H1 (cell line): Measurements from ENCODE around the gene CRYBB3. TPM values are rescaled to one million over a fixed set of nuclear protein-coding genes. Genes with fewer than 3 reads are reported as not detected.

Experiments used
- CTCF ChIA-PET: fragments of 300-600 bp; sonication (Branson Sonifier 250); formaldehyde crosslinking; loops from one replicate; lab custom pipeline; 2021; ENCODE audit not compliant: partially characterized antibody; lab: Charles Lee
- POLR2A ChIA-PET: fragments of 300-600 bp; sonication (Branson Sonifier 250); formaldehyde crosslinking; loops from one replicate; lab custom pipeline; 2021; ENCODE audit warnings: inconsistent platforms; ENCODE audit not compliant: partially characterized antibody; lab: Charles Lee
- DNase-seq, 2 experiments: peaks; one replicate each; pipeline versions ENCODE4 v3.0.0 to v3.0.0-alpha.2; 2010 to 2022; ENCODE audit warnings: low spot score in 2 of 2, low read depth in 1 of 2, mixed read lengths in 1 of 2
- FAIRE-seq: peaks from 2 replicates; lab custom pipeline; 2011; peaks lifted over from hg19 to GRCh38; lab: Jason Lieb, UNC
- H2AFZ ChIP-seq: 2 replicates; pipeline ENCODE4 v1.8.1; 2012; ENCODE audit warnings: low read length, inconsistent platforms
- H2AK5ac ChIP-seq: 2 replicates; pipeline ENCODE4 v1.6.1; 2013; ENCODE audit warnings: low read depth, low read length
- H2BK120ac ChIP-seq: replicated peaks from 2 replicates; pipeline ENCODE3; 2013; ENCODE audit warnings: low read depth, low read length, inconsistent platforms
- H2BK12ac ChIP-seq: 2 replicates; pipeline ENCODE4 v1.6.1; 2013; ENCODE audit warnings: low read depth, low read length
- H2BK15ac ChIP-seq: 2 replicates; pipeline ENCODE4 v1.6.1; 2013; ENCODE audit warnings: low read length
- H2BK20ac ChIP-seq: 2 replicates; pipeline ENCODE4 v1.6.1; 2013; ENCODE audit warnings: low read length
- H2BK5ac ChIP-seq: 2 replicates; pipeline ENCODE4 v1.6.1; 2013; ENCODE audit warnings: low read depth, low read length
- H3K14ac ChIP-seq: 2 replicates; pipeline ENCODE4 v1.6.1; 2013; ENCODE audit warnings: inconsistent platforms; ENCODE audit not compliant: insufficient read length
- H3K18ac ChIP-seq: 2 replicates; pipeline ENCODE4 v1.6.1; 2013; ENCODE audit warnings: low read length; ENCODE audit errors: extremely low read depth
- H3K23ac ChIP-seq: 2 replicates; pipeline ENCODE4 v1.6.1; 2013; ENCODE audit warnings: inconsistent platforms; ENCODE audit not compliant: insufficient read length
- H3K23me2 ChIP-seq: 2 replicates; pipeline ENCODE4 v1.6.1; 2013; ENCODE audit warnings: low read depth, low read length
- H3K27ac ChIP-seq: 2 replicates; pipeline ENCODE4 v1.6.1; 2011; ENCODE audit warnings: low read depth, low read length, inconsistent platforms
- H3K27me3 ChIP-seq, 4 experiments: replicated peaks in 1 of 4; 1 replicate in 1 of 4; 2 replicates in 3 of 4; pipeline versions ENCODE4 v1.6.1 to v1.8.1; 2011 to 2013; ENCODE audit warnings: low read length in 3 of 4, mild to moderate bottlenecking in 3 of 4, inconsistent platforms in 2 of 4, mixed read lengths in 2 of 4, moderate library complexity in 1 of 4; ENCODE audit not compliant: control insufficient read depth in 3 of 4, insufficient read depth in 3 of 4; ENCODE audit errors: extremely low read depth in 1 of 4
- H3K36me3 ChIP-seq, 4 experiments: 2 replicates each; pipeline versions ENCODE4 v1.6.1 to v1.8.1; 2011 to 2013; ENCODE audit warnings: mild to moderate bottlenecking in 4 of 4, low read length in 3 of 4, moderate library complexity in 2 of 4, control low read depth in 1 of 4, inconsistent platforms in 1 of 4; ENCODE audit not compliant: insufficient read depth in 4 of 4, control insufficient read depth in 2 of 4
- H3K4ac ChIP-seq: replicated peaks from 2 replicates; pipeline ENCODE3; 2013; ENCODE audit warnings: low read length, low read depth, mixed read lengths, inconsistent platforms; ENCODE audit not compliant: insufficient read length
- H3K4me1 ChIP-seq, 4 experiments: replicated peaks in 1 of 4; 1 replicate in 1 of 4; 2 replicates in 3 of 4; pipeline versions ENCODE4 v1.6.1 to v1.8.1; 2011 to 2013; ENCODE audit warnings: low read length in 3 of 4, inconsistent platforms in 2 of 4, mixed read lengths in 1 of 4; ENCODE audit not compliant: insufficient read depth in 4 of 4, control insufficient read depth in 3 of 4
- H3K4me2 ChIP-seq, 2 experiments: 2 replicates each; pipeline versions ENCODE4 v1.6.1 to v1.8.1; 2011 to 2013; ENCODE audit warnings: low read depth in 2 of 2, low read length in 2 of 2, control low read depth in 1 of 2, inconsistent platforms in 1 of 2, mild to moderate bottlenecking in 1 of 2; ENCODE audit not compliant: insufficient read depth in 1 of 2
- H3K4me3 ChIP-seq, 4 experiments: fragments of 200-600, 300-600 bp in 1 of 4; sonication (generic), shearing (Covaris generic), sonication (Bioruptor Twin) in 1 of 4; 2 replicates each; pipeline versions ENCODE4 v1.5.1 to v1.8.1; 2011 to 2016; ENCODE audit warnings: low read length in 4 of 4, low read depth in 3 of 4, control low read depth in 2 of 4, inconsistent platforms in 2 of 4, mild to moderate bottlenecking in 2 of 4, mixed read lengths in 1 of 4, moderate library complexity in 1 of 4; ENCODE audit not compliant: insufficient read depth in 2 of 4; ENCODE audit errors: extremely low read depth in 1 of 4
- H3K56ac ChIP-seq: replicated peaks from 2 replicates; pipeline ENCODE3; 2013; ENCODE audit warnings: low read depth, mild to moderate bottlenecking, mixed read lengths, low read length, inconsistent platforms; ENCODE audit not compliant: insufficient read length
- H3K79me1 ChIP-seq: 2 replicates; pipeline ENCODE4 v1.6.1; 2013; ENCODE audit warnings: low read depth, low read length, control low read depth
- H3K79me2 ChIP-seq, 2 experiments: 2 replicates each; pipeline versions ENCODE4 v1.6.1 to v1.8.1; 2012 to 2013; ENCODE audit warnings: low read length in 2 of 2, mild to moderate bottlenecking in 2 of 2, inconsistent platforms in 1 of 2; ENCODE audit not compliant: insufficient read depth in 2 of 2, control insufficient read depth in 1 of 2
- H3K9ac ChIP-seq, 4 experiments: replicated peaks in 1 of 4; 1 replicate in 1 of 4; 2 replicates in 3 of 4; pipeline versions ENCODE4 v1.6.1 to v1.8.1; 2011 to 2013; ENCODE audit warnings: low read depth in 3 of 4, low read length in 3 of 4, control low read depth in 2 of 4, mild to moderate bottlenecking in 2 of 4, moderate library complexity in 2 of 4, inconsistent platforms in 1 of 4; ENCODE audit errors: extremely low read depth in 1 of 4
- H3K9me3 ChIP-seq, 2 experiments: 2 replicates each; pipeline versions ENCODE4 v1.6.1 to v1.8.1; 2012 to 2013; ENCODE audit warnings: mild to moderate bottlenecking in 2 of 2, moderate library complexity in 2 of 2, control low read depth in 1 of 2, inconsistent platforms in 1 of 2, low read depth in 1 of 2, low read length in 1 of 2, mixed read lengths in 1 of 2; ENCODE audit not compliant: insufficient read depth in 2 of 2
- H4K20me1 ChIP-seq, 2 experiments: replicated peaks in 1 of 2; 2 replicates each; pipeline versions ENCODE3 to v1.8.1; 2011 to 2013; ENCODE audit warnings: inconsistent platforms in 2 of 2, low read length in 2 of 2, mild to moderate bottlenecking in 1 of 2; ENCODE audit not compliant: insufficient read depth in 2 of 2, control insufficient read depth in 1 of 2
- H4K5ac ChIP-seq: 2 replicates; pipeline ENCODE4 v1.6.1; 2013; ENCODE audit warnings: low read length, low read depth, mixed read lengths, inconsistent platforms; ENCODE audit not compliant: insufficient read length
- H4K8ac ChIP-seq: 2 replicates; pipeline ENCODE4 v1.8.0; 2013; ENCODE audit warnings: mild to moderate bottlenecking, moderate library complexity, low read length, inconsistent platforms; ENCODE audit not compliant: insufficient read depth; ENCODE audit errors: extremely low read depth
- H4K91ac ChIP-seq: replicated peaks from 2 replicates; pipeline ENCODE3; 2013; ENCODE audit warnings: low read length, mixed read lengths, inconsistent platforms; ENCODE audit not compliant: insufficient read length
- ASH2L ChIP-seq: fragments of 200-600, 300-600 bp; sonication (generic); IDR thresholded peaks from one replicate; pipeline ENCODE4 v1.7.1; 2017; ENCODE audit warnings: low read length
- CBX8 ChIP-seq: fragments of 300-800, 300-1000 bp; sonication (generic); IDR thresholded peaks from 2 replicates; pipeline ENCODE4 v1.7.1; 2016; ENCODE audit warnings: low read depth, low read length, borderline replicate concordance
- CREB1 ChIP-seq: IDR thresholded peaks from 2 replicates; pipeline ENCODE4 v1.6.1; 2012; ENCODE audit warnings: inconsistent platforms
- E2F6 ChIP-seq: IDR thresholded peaks from 2 replicates; pipeline ENCODE4 v1.6.1; 2012; ENCODE audit warnings: inconsistent platforms
- EP300 ChIP-seq, 2 experiments: IDR thresholded peaks; 1 replicate in 1 of 2; 2 replicates in 1 of 2; pipeline ENCODE4 v1.6.1; 2011 to 2012; ENCODE audit warnings: low read depth in 2 of 2, low read length in 2 of 2, mild to moderate bottlenecking in 2 of 2, borderline replicate concordance in 1 of 2, inconsistent platforms in 1 of 2, moderate library complexity in 1 of 2
- POLR2A ChIP-seq, 2 experiments: IDR thresholded peaks; 1 replicate in 1 of 2; 2 replicates in 1 of 2; pipeline ENCODE4 v1.6.1; 2011; ENCODE audit warnings: low read depth in 2 of 2, low read length in 2 of 2, mild to moderate bottlenecking in 2 of 2; ENCODE audit errors: control extremely low read depth in 1 of 2
- POLR2AphosphoS5 ChIP-seq: IDR thresholded peaks from 2 replicates; pipeline ENCODE4 v1.6.1; 2011; ENCODE audit warnings: low read depth, low read length
- POU5F1 ChIP-seq: IDR thresholded peaks from 2 replicates; pipeline ENCODE4 v1.6.1; 2011; ENCODE audit warnings: low read depth, mild to moderate bottlenecking, low read length, moderate library complexity
- SAP30 ChIP-seq: fragments of 300-600 bp; sonication (generic); IDR thresholded peaks from 2 replicates; pipeline ENCODE4 v1.7.1; 2012; ENCODE audit warnings: low read length, moderate library complexity, mild to moderate bottlenecking, inconsistent platforms; ENCODE audit not compliant: insufficient read depth, insufficient replicate concordance
- SIN3A ChIP-seq, 2 experiments: IDR thresholded peaks in 1 of 2; conservative IDR thresholded peaks in 1 of 2; 2 replicates each; pipeline ENCODE4 v1.6.1; 2011 to 2012; ENCODE audit warnings: low read length in 2 of 2, improper control_type of control experiment in 1 of 2, low read depth in 1 of 2, mild to moderate bottlenecking in 1 of 2
- SIRT6 ChIP-seq: IDR thresholded peaks from one replicate; pipeline ENCODE4 v1.7.1; 2012; ENCODE audit warnings: low read length, inconsistent platforms
- TAF1 ChIP-seq: IDR thresholded peaks from 2 replicates; pipeline ENCODE4 v1.6.1; 2011; ENCODE audit warnings: mild to moderate bottlenecking, low read depth, low read length
- USF2 ChIP-seq: IDR thresholded peaks from 2 replicates; pipeline ENCODE4 v1.6.1; 2011; ENCODE audit warnings: low read length, improper control_type of control experiment
- YY1 ChIP-seq: IDR thresholded peaks from 2 replicates; pipeline ENCODE4 v1.6.1; 2011; ENCODE audit warnings: low read depth, mild to moderate bottlenecking, low read length
- WGBS, 2 experiments: shearing (Covaris generic) in 1 of 2; methylation state at CpG; one replicate each; pipeline versions ENCODE4 v1.1.6 to v1.1.7; 2013 to 2015; ENCODE audit warnings: low lambda C conversion rate in 2 of 2, mixed read lengths in 2 of 2, inconsistent platforms in 1 of 2, low coverage in 1 of 2, missing lambda C conversion rate in 1 of 2; ENCODE audit not compliant: insufficient replicate concordance in 2 of 2, insufficient coverage in 1 of 2, insufficient read length in 1 of 2; ENCODE audit errors: extremely low coverage in 1 of 2, missing lambda C conversion rate in 1 of 2; 5-methylcytosine and 5-hydroxymethylcytosine counted together
- polyA plus RNA-seq, 7 experiments: library from polyadenylated mRNA; depleted of rRNA in 3 of 7; stranded (reverse) in 5 of 7; unstranded in 2 of 7; fragments of >200 nt in 5 of 7; fragments of 200-250 nt in 2 of 7; gene quantifications; 1 replicate in 5 of 7; 2 replicates in 1 of 7; 4 replicates in 1 of 7; pipeline versions ENCODE4 v1.2.1 to v1.2.3, GENCODE V29; 2011 to 2013; ENCODE audit warnings: missing spikeins in 2 of 7, mixed read lengths in 2 of 7
- total RNA-seq: library from RNA; stranded (reverse); fragmentation: NEBNext Ultra II Directional; extraction: Animal tissue kit (Norgen Biotek cat#: 25700); gene quantifications from 2 replicates; pipeline ENCODE4 v1.2.1, GENCODE V29; 2021

The CRYBB3 gene
- total and polyA plus RNA-seq, 2 of the 8 experiments (the other 6 are each of a cell fraction or from before 2014, with no cell fraction given) = 0.44 to 0.58 TPM

DNA sequence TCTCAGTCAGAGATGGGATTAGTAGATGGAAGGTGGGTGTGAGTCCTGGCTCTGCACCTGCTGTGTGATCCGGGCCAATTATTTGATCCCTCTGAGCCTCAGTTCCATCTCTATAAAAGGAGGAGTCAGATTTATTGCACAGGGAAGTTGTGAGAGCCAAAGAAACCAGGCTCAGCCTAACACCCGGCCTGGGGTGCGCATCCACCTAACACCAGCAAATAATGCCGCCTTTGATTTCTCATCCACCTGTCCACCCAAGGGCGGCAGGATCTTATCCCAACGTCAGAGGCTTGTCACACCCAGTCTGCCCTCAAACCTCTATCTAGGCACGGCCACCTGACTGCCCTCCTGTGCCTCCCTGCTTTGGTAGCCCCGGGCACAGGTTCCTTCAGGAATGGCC lies 22.1 kb downstream of the CRYBB3 start:
- H2BK12ac ChIP-seq = no peak overlapping the region
- H3K79me2 ChIP-seq = no peaks in the 10 kb centered on the region
- no peak overlapping the region for H4K8ac ChIP-seq
- no peak overlapping the region for H3K4me2 ChIP-seq
- no peak overlapping the region for H3K4ac ChIP-seq
- H2AK5ac ChIP-seq = no peak overlapping the region
- H3K9me3 ChIP-seq = no peaks in the 10 kb centered on the region
- H2BK15ac ChIP-seq = no peak overlapping the region
- no peak overlapping the region for H3K27ac ChIP-seq
- H3K4me3 ChIP-seq = no peak overlapping the region
- no peaks in the 10 kb centered on the region for H3K79me1 ChIP-seq
- H3K4me1 ChIP-seq = no peaks in the 10 kb centered on the region
- no peak for DNase-seq
- H2BK120ac ChIP-seq = no peak overlapping the region
- H3K18ac ChIP-seq = no peak overlapping the region
- H3K36me3 ChIP-seq = no peaks in the 10 kb centered on the region
- H2AFZ ChIP-seq = no peak overlapping the region
- H2BK5ac ChIP-seq = no peak overlapping the region
- 86% methylated on average over 8 of the region's 8 CpGs; no CpG with 5 or more reads in 1 of the 2 experiments for WGBS, 2 experiments
- no peaks in the 10 kb centered on the region for H4K20me1 ChIP-seq
- no peak overlapping the region for H4K91ac ChIP-seq
- H4K5ac ChIP-seq = no peak overlapping the region
- no peak for FAIRE-seq
- ChIA-PET POLR2A (no interaction called here), CTCF (interaction anchor here (0.7 kb wide), 1 partner anchor 11 kb away, joined by 3 read pairs; no protein-coding TSS in a partner anchor)
- H3K23ac ChIP-seq = no peak overlapping the region
- H3K56ac ChIP-seq = no peak overlapping the region
- H3K14ac ChIP-seq = no peak overlapping the region
- H2BK20ac ChIP-seq = no peak overlapping the region
- no peak overlapping the region for H3K9ac ChIP-seq
- no peaks in the 10 kb centered on the region for H3K23me2 ChIP-seq
- peaks cover 0 to 4% (median 0%) of the 10 kb centered on the region in 4 experiments; a peak in 2 of 7 replicates for H3K27me3 ChIP-seq
- no peak for TF ChIP-seq SAP30
- TF ChIP-seq SIRT6 = no peak
- no peak for TF ChIP-seq CREB1
- TF ChIP-seq POLR2AphosphoS5 = no peak
- TF ChIP-seq POU5F1 = no peak
- TF ChIP-seq ASH2L = no peak
- TF ChIP-seq E2F6 = no peak
- TF ChIP-seq EP300 (IDR thresholded peaks at IDR 0.05; ENCODE audit: borderline replicate concordance in 1 of 2, low read depth in 2 of 2, low read length in 2 of 2) = no peak
- no peak for TF ChIP-seq POLR2A (IDR thresholded peaks at IDR 0.05; ENCODE audit: control extremely low read depth in 1 of 2, low read depth in 2 of 2, low read length in 2 of 2)
- no peak for TF ChIP-seq USF2
- TF ChIP-seq TAF1 = no peak
- TF ChIP-seq CBX8 = no peak
- no peak for TF ChIP-seq SIN3A (conservative IDR thresholded peaks at IDR 0.05 in 1 of 2, IDR thresholded peaks at IDR 0.05 in 1 of 2; ENCODE audit: low read depth in 1 of 2, low read length in 2 of 2)
- no peak for TF ChIP-seq YY1
